Measurements from ENCODE around the gene PYGO2. TPM values are rescaled to one million over a fixed set of nuclear protein-coding genes. Genes with fewer than 3 reads are reported as not detected.
"Not testable (repeated sequence)": the region's sequence is repeated elsewhere in the genome, so short reads cannot be mapped to it uniquely, and the experiment has no call there.

Gene PYGO2
- total RNA-seq, 4 donors from 2014 or later, result 28.6 to 48.3 (median 42.9) TPM

- not testable (repeated sequence) for H3K9me3 ChIP-seq; H3K27ac ChIP-seq; H3K27me3 ChIP-seq; H3K36me3 ChIP-seq; H3K4me3 ChIP-seq (replicated peaks in 1 of 3)
- peaks cover 15 to 16% of the 10 kb centered on the region in 2 donors for H3K4me1 ChIP-seq
- intact Hi-C loops (cut with DNase I), result loop anchor here (5.0 kb wide), 1 partner anchor 33 kb away; the partner anchor contains the start of gene PYGO2
- TF ChIP-seq CTCF (IDR thresholded peaks at IDR 0.05), result peak in 2 of 6 experiments; percentile 27 to 35
- DNase-seq, result peak; percentile 69 to 75
- 66 to 67% methylated on average over 13 of the region's 13 CpGs for WGBS, 2 donors
Observed at GRCh38 chr1:154995301-154995983, 33.9 kb upstream of the PYGO2 start.

- TF ChIP-seq CTCF (IDR thresholded peaks at IDR 0.05), result no peak
- TF ChIP-seq POLR2A (IDR thresholded peaks at IDR 0.05), result no peak
- Histone ChIP-seq H3K27ac (no peak overlapping the region), H3K27me3 (no peaks in the 10 kb centered on the region), H3K4me3 (replicated peaks in 1 of 3) (no peak overlapping the region), H3K4me1 (peaks cover 7 to 9% of the 10 kb centered on the region in 2 donors), H3K36me3 (no peaks in the 10 kb centered on the region), H3K9me3 (no peaks in the 10 kb centered on the region)
- WGBS, 2 donors, result 59 to 87% methylated on average over 3 of the region's 3 CpGs
- no peak for DNase-seq
- intact Hi-C loops (cut with DNase I), result no loop called here
Observed at GRCh38 chr1:154994591-154994990, 33.0 kb upstream of the PYGO2 start.

GRCh38 chr1:154994269-154994587, 32.6 kb upstream of the PYGO2 start:
- no peaks in the 10 kb centered on the region for H3K36me3 ChIP-seq
- H3K27ac ChIP-seq, result no peak overlapping the region
- no peaks in the 10 kb centered on the region for H3K27me3 ChIP-seq
- no peaks in the 10 kb centered on the region for H3K9me3 ChIP-seq
- intact Hi-C loops (cut with DNase I), result no loop called here
- no peak for TF ChIP-seq CTCF (IDR thresholded peaks at IDR 0.05)
- TF ChIP-seq POLR2A (IDR thresholded peaks at IDR 0.05), result no peak
- no peak for DNase-seq
- H3K4me3 ChIP-seq (replicated peaks in 1 of 3), result no peak overlapping the region
- WGBS, 2 donors, result 61 to 73% methylated on average over 1 of the region's 1 CpG
- H3K4me1 ChIP-seq, result peaks cover 4 to 6% of the 10 kb centered on the region in 2 donors

GRCh38 chr1:154993572-154994268, 32.1 kb upstream of the PYGO2 start, which contains the start of gene LENEP:
LENEP (plus strand) TSS chr1:154993586; CDS start chr1:154993608, 22 bp downstream.
- H3K9me3 ChIP-seq, result no peaks in the 10 kb centered on the region
- peaks cover 0 to 3% of the 10 kb centered on the region in 2 donors for H3K36me3 ChIP-seq
- TF ChIP-seq CTCF (IDR thresholded peaks at IDR 0.05) (no peak), POLR2A (IDR thresholded peaks at IDR 0.05) (no peak)
- intact Hi-C loops (cut with DNase I), result no loop called here
- 77 to 78% methylated on average over 5 to 7 of the region's 8 CpGs for WGBS, 2 donors
- no peak for DNase-seq
- no peak within 1 kb of the TSS for H3K27ac ChIP-seq
- H3K4me1 ChIP-seq, result peaks cover 0 to under 1% of the 10 kb centered on the region in 2 donors
- H3K27me3 ChIP-seq, result no peaks in the 10 kb centered on the region
- H3K4me3 ChIP-seq (replicated peaks in 1 of 3), result no peak within 1 kb of the TSS

All from thyroid gland (tissue), 4 donors.